ENCODE data around the gene TMPRSS11A. TPM values are rescaled to one million over a fixed set of nuclear protein-coding genes. Genes with fewer than 3 reads are reported as not detected.

Gene TMPRSS11A
- total RNA-seq, 3 donors from 2014 or later = not detected

DNA sequence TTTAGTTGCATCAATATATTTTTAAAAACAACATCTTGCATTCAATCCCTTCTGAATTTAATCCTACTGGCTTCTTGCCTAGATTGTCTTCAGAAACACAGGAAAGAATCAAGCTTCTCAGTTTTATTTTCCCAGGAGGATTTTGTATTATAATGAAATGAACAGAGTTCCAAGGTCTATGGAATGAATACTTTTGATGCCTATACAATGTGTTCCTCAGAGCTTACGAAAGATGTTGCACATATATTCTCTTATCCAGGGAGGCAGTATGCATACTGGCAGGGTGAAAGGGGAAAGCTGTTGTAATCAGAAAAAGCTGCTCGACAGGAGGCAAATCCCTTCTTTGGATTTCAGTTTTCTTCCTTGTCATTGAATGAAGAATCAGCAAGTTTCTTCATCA, 88.3 kb downstream of the TMPRSS11A start:
- H3K4me1 Mint-ChIP-seq (ENCODE audit: low read depth) = no peaks in the 10 kb centered on the region
- ATAC-seq (no peak), DNase-seq (no peak)
- no peaks in the 10 kb centered on the region for H3K9me3 Mint-ChIP-seq
- H3K27me3 Mint-ChIP-seq (ENCODE audit: low read depth) = peaks cover 9% of the 10 kb centered on the region
- no peak overlapping the region for H3K4me3 Mint-ChIP-seq
- H3K36me3 Mint-ChIP-seq (ENCODE audit: insufficient read depth) = no peaks in the 10 kb centered on the region

- H3K4me3 Mint-ChIP-seq = no peak overlapping the region
- DNase-seq = no peak
- H3K4me1 Mint-ChIP-seq (ENCODE audit: low read depth) = no peaks in the 10 kb centered on the region
- no peak for ATAC-seq
- H3K36me3 Mint-ChIP-seq (ENCODE audit: insufficient read depth) = no peaks in the 10 kb centered on the region
- H3K9me3 Mint-ChIP-seq = no peaks in the 10 kb centered on the region
- peaks cover 9% of the 10 kb centered on the region for H3K27me3 Mint-ChIP-seq (ENCODE audit: low read depth)
Observed at GRCh38 chr4:67873116-67873515, 90.2 kb downstream of the TMPRSS11A start.

- H3K4me1 Mint-ChIP-seq (ENCODE audit: low read depth) = no peaks in the 10 kb centered on the region
- peaks cover under 1% of the 10 kb centered on the region for H3K9me3 Mint-ChIP-seq
- peaks cover 7% of the 10 kb centered on the region for H3K27me3 Mint-ChIP-seq (ENCODE audit: low read depth)
- no peak overlapping the region for H3K4me3 Mint-ChIP-seq
- DNase-seq = no peak
- H3K36me3 Mint-ChIP-seq (ENCODE audit: insufficient read depth) = no peaks in the 10 kb centered on the region
- ATAC-seq = no peak
Observed at GRCh38 chr4:67871867-67872266, 91.4 kb downstream of the TMPRSS11A start.

- Mint-ChIP-seq H3K4me3 (no peak overlapping the region), H3K4me1 (ENCODE audit: low read depth) (no peaks in the 10 kb centered on the region), H3K9me3 (peaks cover 3% of the 10 kb centered on the region), H3K27me3 (ENCODE audit: low read depth) (peaks cover 7% of the 10 kb centered on the region), H3K36me3 (ENCODE audit: insufficient read depth) (no peaks in the 10 kb centered on the region)
- DNase-seq = no peak
- ATAC-seq = no peak
Observed at GRCh38 chr4:67869580-67870190, 93.6 kb downstream of the TMPRSS11A start.

DNA sequence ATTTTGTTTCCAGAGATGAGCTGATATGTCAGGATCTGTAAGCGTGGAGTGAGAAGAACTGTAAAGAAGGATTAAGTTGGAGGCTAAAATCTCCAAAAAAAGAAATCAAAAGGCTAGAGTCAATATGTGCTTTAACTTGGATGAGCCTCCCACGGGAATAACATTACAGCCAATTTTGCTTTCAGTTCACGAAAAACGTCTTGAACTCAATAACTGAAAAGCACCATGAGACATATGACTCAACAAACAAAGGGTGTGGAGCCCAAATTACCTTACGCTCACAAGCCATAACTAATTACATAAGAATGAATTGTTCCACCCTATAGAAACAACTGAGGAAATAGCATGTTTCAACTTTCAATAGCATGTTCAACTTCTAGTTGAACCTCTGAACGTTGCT, 101.8 kb downstream of the TMPRSS11A start:
- no peaks in the 10 kb centered on the region for H3K36me3 Mint-ChIP-seq (ENCODE audit: insufficient read depth)

More for the DNA sequence above, 101.8 kb downstream of the TMPRSS11A start:
- Mint-ChIP-seq H3K9me3 (peaks cover 3% of the 10 kb centered on the region), H3K27me3 (ENCODE audit: low read depth) (peaks cover 7% of the 10 kb centered on the region), H3K4me3 (no peak overlapping the region), H3K4me1 (ENCODE audit: low read depth) (no peaks in the 10 kb centered on the region)
- no peak for ATAC-seq
- no peak for DNase-seq

Other genes starting within 250 kb of the TMPRSS11A start
- gene GNRHR, start 209.1 kb downstream of the TMPRSS11A start, total RNA-seq = not detected
- not detected for gene TMPRSS11D, start 79.5 kb downstream of the TMPRSS11A start, total RNA-seq
- gene TMPRSS11F, start 166.4 kb upstream of the TMPRSS11A start, total RNA-seq = not detected